IMR-90 (cell line): ENCODE measurements around the gene LRRC37A3. TPM values are rescaled to one million over a fixed set of nuclear protein-coding genes. Genes with fewer than 3 reads are reported as not detected.

Experiments used
- ATAC-seq: fragments of 200-7000 bp; cut with Tn5 transposase; 2 replicates; pipeline ENCODE4 v1.9.1; 2020; ENCODE audit warnings: low read depth, mild to moderate bottlenecking, moderate library complexity
- BruUV-seq: library from RNA; stranded (reverse); fragments of 400-500 nt; replicated peaks from 2 replicates; lab custom pipeline; 2021; lab: Mats Ljungman, UMichigan
- CTCF ChIA-PET: fragments of 300-600 bp; formaldehyde crosslinking; extraction: SDS; loops from one replicate; lab custom pipeline; 2021; ENCODE audit warnings: antibody characterized with exemption; lab: Yijun Ruan, JAX
- POLR2A ChIA-PET: fragments of 300-600 bp; sonication (Branson Sonifier 250); formaldehyde crosslinking; loops from one replicate; lab custom pipeline; 2022; ENCODE audit warnings: antibody characterized with exemption; ENCODE audit not compliant: unreplicated experiment; lab: Charles Lee
- DNase-seq: peaks from one replicate; pipeline ENCODE4 v3.0.0; 2013
- H2AFZ ChIP-seq: replicated peaks from 2 replicates; pipeline ENCODE3; 2013; ENCODE audit warnings: low read length, mild to moderate bottlenecking; ENCODE audit not compliant: poor library complexity
- H2AK5ac ChIP-seq: 2 replicates; pipeline ENCODE4 v1.6.1; 2013; ENCODE audit warnings: low read depth, low read length, inconsistent platforms
- H2AK9ac ChIP-seq: replicated peaks from 2 replicates; pipeline ENCODE3; 2013; ENCODE audit warnings: mild to moderate bottlenecking, low read depth, low read length, moderate library complexity; ENCODE audit not compliant: poor library complexity
- H2BK120ac ChIP-seq: 2 replicates; pipeline ENCODE4 v1.6.1; 2013; ENCODE audit warnings: low read depth, low read length, inconsistent platforms
- H2BK15ac ChIP-seq: 3 replicates; pipeline ENCODE4 v1.6.1; 2013; ENCODE audit warnings: low read depth, low read length, inconsistent platforms
- H2BK20ac ChIP-seq: 2 replicates; pipeline ENCODE4 v1.6.1; 2013; ENCODE audit warnings: low read depth, mild to moderate bottlenecking, inconsistent platforms, low read length, moderate library complexity
- H2BK5ac ChIP-seq: 2 replicates; pipeline ENCODE4 v1.6.1; 2013; ENCODE audit warnings: mild to moderate bottlenecking, low read depth, low read length, inconsistent platforms; ENCODE audit not compliant: poor library complexity, severe bottlenecking
- H3K14ac ChIP-seq: replicated peaks from 2 replicates; pipeline ENCODE4 v1.6.1; 2013; ENCODE audit warnings: low read depth, low read length, inconsistent platforms
- H3K18ac ChIP-seq: 2 replicates; pipeline ENCODE4 v1.6.1; 2013; ENCODE audit warnings: low read depth, low read length, control low read depth
- H3K23ac ChIP-seq: 2 replicates; pipeline ENCODE4 v1.6.1; 2013; ENCODE audit warnings: low read depth, low read length, inconsistent platforms
- H3K27ac ChIP-seq: 2 replicates; pipeline ENCODE4 v1.5.1; 2013; ENCODE audit warnings: mild to moderate bottlenecking, control low read depth, low read length; ENCODE audit not compliant: insufficient read depth
- H3K27me3 ChIP-seq: 2 replicates; pipeline ENCODE4 v1.6.1; 2013; ENCODE audit warnings: low read length; ENCODE audit not compliant: control insufficient read depth, insufficient read depth
- H3K36me3 ChIP-seq: 2 replicates; pipeline ENCODE4 v1.6.1; 2013; ENCODE audit warnings: low read length, mixed read lengths; ENCODE audit not compliant: control insufficient read depth, insufficient read depth
- H3K4ac ChIP-seq: 2 replicates; pipeline ENCODE4 v1.6.1; 2013; ENCODE audit warnings: low read depth, low read length, inconsistent platforms
- H3K4me1 ChIP-seq: 2 replicates; pipeline ENCODE4 v1.6.1; 2013; ENCODE audit warnings: low read length, mixed read lengths; ENCODE audit not compliant: control insufficient read depth, insufficient read depth
- H3K4me2 ChIP-seq: 2 replicates; pipeline ENCODE4 v1.6.1; 2013; ENCODE audit warnings: low read depth, mild to moderate bottlenecking, control low read depth, low read length, moderate library complexity
- H3K4me3 ChIP-seq: 2 replicates; pipeline ENCODE4 v1.5.1; 2013; ENCODE audit warnings: low read depth, mild to moderate bottlenecking, control low read depth, low read length, moderate library complexity; ENCODE audit not compliant: insufficient read depth
- H3K56ac ChIP-seq: 2 replicates; pipeline ENCODE4 v1.6.1; 2013; ENCODE audit warnings: low read length, inconsistent platforms; ENCODE audit not compliant: insufficient read depth; ENCODE audit errors: extremely low read depth
- H3K79me1 ChIP-seq, 2 experiments: 2 replicates each; pipeline ENCODE4 v1.6.1; 2013; ENCODE audit warnings: low read length in 2 of 2, inconsistent platforms in 1 of 2, low read depth in 1 of 2
- H3K9ac ChIP-seq: 2 replicates; pipeline ENCODE4 v1.6.1; 2013; ENCODE audit warnings: low read depth, low read length, control low read depth
- H3K9me1 ChIP-seq: 2 replicates; pipeline ENCODE4 v1.6.1; 2013; ENCODE audit warnings: low read length, inconsistent platforms; ENCODE audit not compliant: insufficient read depth
- H3K9me3 ChIP-seq: 2 replicates; pipeline ENCODE4 v1.6.1; 2013; ENCODE audit warnings: low read length; ENCODE audit not compliant: control insufficient read depth, insufficient read depth
- H4K20me1 ChIP-seq: 2 replicates; pipeline ENCODE4 v1.6.1; 2013; ENCODE audit warnings: low read length, inconsistent platforms; ENCODE audit not compliant: insufficient read depth
- H4K5ac ChIP-seq: 2 replicates; pipeline ENCODE4 v1.6.1; 2013; ENCODE audit warnings: mild to moderate bottlenecking, low read depth, low read length, control low read depth
- H4K8ac ChIP-seq, 2 experiments: 2 replicates each; pipeline ENCODE4 v1.6.1; 2013; ENCODE audit warnings: low read depth in 2 of 2, low read length in 2 of 2, control low read depth in 1 of 2, inconsistent platforms in 1 of 2
- H4K91ac ChIP-seq: 2 replicates; pipeline ENCODE4 v1.6.1; 2013; ENCODE audit warnings: low read depth, low read length, inconsistent platforms; ENCODE audit not compliant: insufficient read depth
- BHLHE40 ChIP-seq: fragments of 150-350 bp; IDR thresholded peaks from 2 replicates; pipeline ENCODE4 v1.6.1; 2016; ENCODE audit warnings: mild to moderate bottlenecking, low read depth, low read length
- CEBPB ChIP-seq: IDR thresholded peaks from 2 replicates; pipeline ENCODE4 v1.6.1; 2012; ENCODE audit warnings: low read depth, low read length, improper control_type of control experiment
- CHD1 ChIP-seq: IDR thresholded peaks from 2 replicates; pipeline ENCODE4 v1.6.1; 2012; ENCODE audit warnings: low read depth, low read length, improper control_type of control experiment
- FOS ChIP-seq: fragments of 150-350 bp; IDR thresholded peaks from 2 replicates; pipeline ENCODE4 v1.6.1; 2016; ENCODE audit warnings: low read depth, low read length
- MAFK ChIP-seq: IDR thresholded peaks from 2 replicates; pipeline ENCODE4 v1.6.1; 2012; ENCODE audit warnings: low read depth, low read length, improper control_type of control experiment
- MAZ ChIP-seq: IDR thresholded peaks from 2 replicates; pipeline ENCODE4 v1.6.1; 2012; ENCODE audit warnings: low read depth, mild to moderate bottlenecking, low read length, improper control_type of control experiment, moderate library complexity, borderline replicate concordance
- MXI1 ChIP-seq: IDR thresholded peaks from 2 replicates; pipeline ENCODE4 v1.6.1; 2012; ENCODE audit warnings: low read depth, mild to moderate bottlenecking, low read length, moderate library complexity, borderline replicate concordance
- NFE2L2 ChIP-seq: fragments of 150-350 bp; IDR thresholded peaks from 2 replicates; pipeline ENCODE4 v1.6.1; 2016; ENCODE audit warnings: low read depth, mild to moderate bottlenecking, low read length
- POLR2A ChIP-seq: IDR thresholded peaks from 2 replicates; pipeline ENCODE4 v1.6.1; 2012; ENCODE audit warnings: mild to moderate bottlenecking, low read depth, low read length
- RAD21 ChIP-seq: IDR thresholded peaks from 2 replicates; pipeline ENCODE4 v1.6.1; 2012; ENCODE audit warnings: low read length, improper control_type of control experiment
- RCOR1 ChIP-seq: IDR thresholded peaks from 2 replicates; pipeline ENCODE4 v1.6.1; 2012; ENCODE audit warnings: mild to moderate bottlenecking, low read length, improper control_type of control experiment; ENCODE audit not compliant: insufficient replicate concordance
- RFX5 ChIP-seq: IDR thresholded peaks from 2 replicates; pipeline ENCODE4 v1.8.0; 2012; ENCODE audit warnings: low read depth, mild to moderate bottlenecking, low read length, moderate library complexity
- SMC3 ChIP-seq: fragments of 150-350 bp; IDR thresholded peaks from 2 replicates; pipeline ENCODE4 v1.6.1; 2016; ENCODE audit warnings: low read depth, mild to moderate bottlenecking, antibody characterized with exemption, low read length, moderate library complexity
- WGBS, 2 experiments: methylation state at CpG; one replicate each; pipeline versions ENCODE4 v1.1.5 to v1.1.7; 2013; ENCODE audit warnings: missing lambda C conversion rate in 2 of 2; ENCODE audit not compliant: insufficient read length in 1 of 2; ENCODE audit errors: extremely low coverage in 2 of 2; 5-methylcytosine and 5-hydroxymethylcytosine counted together
- dilution Hi-C: fragments of 300-500 bp; cut with HindIII; formaldehyde crosslinking; loops from one replicate; pipeline ENCODE4 v1.14.3; 2018; ENCODE audit warnings: low sequenced_read_pairs; ENCODE audit not compliant: unreplicated experiment
- in situ Hi-C: fragments of 300-500 bp; cut with MboI; formaldehyde crosslinking; loops from 3 replicates; pipeline ENCODE4 v1.14.3; 2019; ENCODE audit warnings: low sequenced_read_pairs, inconsistent platforms, mixed read lengths
- intact Hi-C: fragments of 100-400 bp; cut with micrococcal nuclease; formaldehyde crosslinking; loops from 2 replicates; pipeline ENCODE4 v1.10.0; 2022
- polyA plus RNA-seq, 3 experiments: library from polyadenylated mRNA; depleted of rRNA; stranded (reverse); fragments of >200 nt; gene quantifications; 2 replicates each; pipeline ENCODE4 v1.2.3, GENCODE V29; 2012; ENCODE audit warnings: low replicate concordance in 1 of 3
- total RNA-seq: library from RNA; depleted of rRNA; stranded (reverse); fragments of >200 nt; gene quantifications from 2 replicates; pipeline ENCODE4 v1.2.3, GENCODE V29; 2012
- TF ChIP-seq, protein P1 (sequence below): conservative IDR thresholded peaks from 2 replicates; pipeline ENCODE4 v1.5.1; 2012; ENCODE audit warnings: mild to moderate bottlenecking, low read depth, low read length, improper control_type of control experiment
- TF ChIP-seq, protein P2 (sequence below): fragments of 150-350 bp; IDR thresholded peaks from 2 replicates; pipeline ENCODE4 v1.6.1; 2016; ENCODE audit warnings: low read depth, mild to moderate bottlenecking, low read length, moderate library complexity, borderline replicate concordance
- TF ChIP-seq, protein P3 (sequence below): fragments of 150-350 bp; IDR thresholded peaks from 2 replicates; pipeline ENCODE4 v1.6.1; 2017; ENCODE audit warnings: mild to moderate bottlenecking, antibody characterized with exemption, low read length, low read depth

LRRC37A3 gene
- total and polyA plus RNA-seq, 2 of the 4 experiments (the other 2 are of a cell fraction), result 3.1 to 4.5 TPM

DNA sequence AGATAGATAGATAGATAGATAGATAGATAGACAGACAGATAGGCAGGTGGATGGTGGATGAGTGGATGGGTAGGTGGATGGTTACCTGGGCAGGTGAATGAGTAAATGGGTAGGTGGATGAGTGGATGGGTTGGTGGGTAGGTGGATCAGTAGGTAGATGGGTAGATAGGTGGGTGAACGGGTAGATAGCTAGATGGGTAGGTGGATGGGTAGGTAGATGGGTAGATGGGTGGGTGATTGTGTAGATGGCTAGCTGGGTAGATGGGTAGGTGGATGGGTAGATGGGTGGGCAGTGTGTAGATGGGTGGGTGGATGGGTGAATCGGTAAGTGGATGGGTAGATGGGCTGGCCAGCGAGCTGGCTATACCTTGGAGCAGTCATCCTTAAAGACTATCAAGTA lies 21.8 kb upstream of the LRRC37A3 start:
- Histone ChIP-seq H4K91ac (no peak overlapping the region), H2AFZ (peak overlapping the region; percentile 58), H2BK20ac (no peak overlapping the region), H3K9ac (no peak overlapping the region), H3K4me3 (no peak overlapping the region), H3K36me3 (no peaks in the 10 kb centered on the region), H3K18ac (no peak overlapping the region), H3K23ac (no peak overlapping the region), H2BK5ac (no peak overlapping the region), H3K4me2 (no peak overlapping the region), H3K4me1 (peaks cover 1% of the 10 kb centered on the region), H4K5ac (no peak overlapping the region), H4K20me1 (no peaks in the 10 kb centered on the region), H2AK5ac (no peak overlapping the region), H2BK120ac (no peak overlapping the region), H2BK15ac (no peak overlapping the region), H3K9me3 (no peaks in the 10 kb centered on the region), H3K9me1 (no peaks in the 10 kb centered on the region), H3K4ac (no peak overlapping the region), H3K27ac (no peak overlapping the region), H3K79me1 (no peaks in the 10 kb centered on the region), H3K27me3 (no peaks in the 10 kb centered on the region; the same call in none of the 2 replicates), H4K8ac (no peak overlapping the region), H3K14ac (no peak overlapping the region), H2AK9ac (no peak overlapping the region), H3K56ac (no peak overlapping the region)
- POLR2A ChIA-PET, result no interaction called here
- WGBS, 2 experiments, result 85% methylated on average over 2 of the region's 3 CpGs; no CpG with 5 or more reads in 1 of the 2 experiments
- ATAC-seq (no peak), DNase-seq (no peak)
- in situ Hi-C loops, result no loop called here
- intact Hi-C loops, result no loop called here
- no peak for TF ChIP-seq SMC3
- no peak for TF ChIP-seq POLR2A
- TF ChIP-seq FOS, result no peak
- TF ChIP-seq NFE2L2, result no peak
- no peak for TF ChIP-seq MAZ
- no peak for TF ChIP-seq RFX5
- no peak for TF ChIP-seq CHD1
- TF ChIP-seq, protein P1, sequence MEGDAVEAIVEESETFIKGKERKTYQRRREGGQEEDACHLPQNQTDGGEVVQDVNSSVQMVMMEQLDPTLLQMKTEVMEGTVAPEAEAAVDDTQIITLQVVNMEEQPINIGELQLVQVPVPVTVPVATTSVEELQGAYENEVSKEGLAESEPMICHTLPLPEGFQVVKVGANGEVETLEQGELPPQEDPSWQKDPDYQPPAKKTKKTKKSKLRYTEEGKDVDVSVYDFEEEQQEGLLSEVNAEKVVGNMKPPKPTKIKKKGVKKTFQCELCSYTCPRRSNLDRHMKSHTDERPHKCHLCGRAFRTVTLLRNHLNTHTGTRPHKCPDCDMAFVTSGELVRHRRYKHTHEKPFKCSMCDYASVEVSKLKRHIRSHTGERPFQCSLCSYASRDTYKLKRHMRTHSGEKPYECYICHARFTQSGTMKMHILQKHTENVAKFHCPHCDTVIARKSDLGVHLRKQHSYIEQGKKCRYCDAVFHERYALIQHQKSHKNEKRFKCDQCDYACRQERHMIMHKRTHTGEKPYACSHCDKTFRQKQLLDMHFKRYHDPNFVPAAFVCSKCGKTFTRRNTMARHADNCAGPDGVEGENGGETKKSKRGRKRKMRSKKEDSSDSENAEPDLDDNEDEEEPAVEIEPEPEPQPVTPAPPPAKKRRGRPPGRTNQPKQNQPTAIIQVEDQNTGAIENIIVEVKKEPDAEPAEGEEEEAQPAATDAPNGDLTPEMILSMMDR, result no peak
- no peak for TF ChIP-seq RCOR1
- TF ChIP-seq MAFK, result no peak
- no peak for TF ChIP-seq CEBPB
- TF ChIP-seq RAD21, result no peak
- TF ChIP-seq MXI1, result no peak
- no peak for TF ChIP-seq BHLHE40
- TF ChIP-seq, protein P2, sequence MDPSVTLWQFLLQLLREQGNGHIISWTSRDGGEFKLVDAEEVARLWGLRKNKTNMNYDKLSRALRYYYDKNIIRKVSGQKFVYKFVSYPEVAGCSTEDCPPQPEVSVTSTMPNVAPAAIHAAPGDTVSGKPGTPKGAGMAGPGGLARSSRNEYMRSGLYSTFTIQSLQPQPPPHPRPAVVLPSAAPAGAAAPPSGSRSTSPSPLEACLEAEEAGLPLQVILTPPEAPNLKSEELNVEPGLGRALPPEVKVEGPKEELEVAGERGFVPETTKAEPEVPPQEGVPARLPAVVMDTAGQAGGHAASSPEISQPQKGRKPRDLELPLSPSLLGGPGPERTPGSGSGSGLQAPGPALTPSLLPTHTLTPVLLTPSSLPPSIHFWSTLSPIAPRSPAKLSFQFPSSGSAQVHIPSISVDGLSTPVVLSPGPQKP, result no peak
- TF ChIP-seq, protein P3, sequence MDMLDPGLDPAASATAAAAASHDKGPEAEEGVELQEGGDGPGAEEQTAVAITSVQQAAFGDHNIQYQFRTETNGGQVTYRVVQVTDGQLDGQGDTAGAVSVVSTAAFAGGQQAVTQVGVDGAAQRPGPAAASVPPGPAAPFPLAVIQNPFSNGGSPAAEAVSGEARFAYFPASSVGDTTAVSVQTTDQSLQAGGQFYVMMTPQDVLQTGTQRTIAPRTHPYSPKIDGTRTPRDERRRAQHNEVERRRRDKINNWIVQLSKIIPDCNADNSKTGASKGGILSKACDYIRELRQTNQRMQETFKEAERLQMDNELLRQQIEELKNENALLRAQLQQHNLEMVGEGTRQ, result no peak
- dilution Hi-C loops, result no loop called here
- CTCF ChIA-PET, result no interaction called here
- BruUV-seq, result no TSS peak
